CD4-positive, alpha-beta T cell treated with Interleukin-12 subunit alpha and Interleukin-12 subunit beta, for 1 hour (primary cell): ENCODE measurements around the gene IFT81.
A peak's percentile ranks its signal among the peaks of the same experiment; 100 is the strongest.
"Not testable (repeated sequence)": the region's sequence is repeated elsewhere in the genome, so short reads cannot be mapped to it uniquely, and the experiment has no call there.

ENCODE experiments used
- DNase-seq: peaks from one replicate; pipeline ENCODE4 v3.0.0-alpha.2; 2020

IFT81 gene

DNA sequence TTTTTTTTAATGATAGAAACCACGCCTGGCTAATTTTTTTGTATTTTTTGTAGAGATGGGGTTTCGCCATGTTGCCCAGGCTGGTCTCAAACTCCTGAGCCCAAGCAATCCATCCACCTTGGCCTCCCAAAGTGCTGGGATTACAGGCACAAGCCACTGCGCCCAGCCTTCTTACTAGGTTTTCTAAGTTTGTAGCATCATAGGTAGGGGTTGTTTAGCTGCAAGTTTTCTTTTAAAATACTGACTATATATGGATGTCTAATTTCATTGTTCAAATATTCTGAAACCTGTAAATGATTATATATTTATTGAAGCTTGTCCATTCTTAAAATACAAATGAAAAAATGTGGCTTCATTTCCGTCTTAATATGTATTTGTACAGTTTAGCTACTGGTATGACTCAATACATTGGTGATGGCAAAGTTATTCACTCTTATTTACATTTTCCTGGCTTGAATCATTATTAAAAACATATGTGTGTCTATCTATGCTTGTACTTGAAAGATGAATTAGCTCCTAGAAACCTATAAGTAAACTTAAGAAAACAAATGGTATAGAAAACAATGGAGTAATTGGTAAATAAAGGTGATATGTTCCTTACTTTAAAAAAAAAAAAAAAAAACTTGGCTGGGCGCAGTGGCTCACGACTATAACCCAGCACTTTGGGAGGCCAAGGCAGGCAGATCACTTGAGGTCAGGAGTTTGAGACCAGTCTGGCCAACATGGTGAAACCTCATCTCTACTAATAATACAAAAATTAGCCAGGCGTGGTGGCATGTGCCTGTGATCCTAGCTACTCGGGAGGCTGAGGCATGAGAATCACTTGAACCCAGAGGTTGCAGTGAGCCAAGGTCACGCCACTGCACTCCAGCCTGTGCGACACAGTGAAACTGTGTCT lies 87.7 kb downstream of the IFT81 start:
- not testable (repeated sequence) for DNase-seq

DNA sequence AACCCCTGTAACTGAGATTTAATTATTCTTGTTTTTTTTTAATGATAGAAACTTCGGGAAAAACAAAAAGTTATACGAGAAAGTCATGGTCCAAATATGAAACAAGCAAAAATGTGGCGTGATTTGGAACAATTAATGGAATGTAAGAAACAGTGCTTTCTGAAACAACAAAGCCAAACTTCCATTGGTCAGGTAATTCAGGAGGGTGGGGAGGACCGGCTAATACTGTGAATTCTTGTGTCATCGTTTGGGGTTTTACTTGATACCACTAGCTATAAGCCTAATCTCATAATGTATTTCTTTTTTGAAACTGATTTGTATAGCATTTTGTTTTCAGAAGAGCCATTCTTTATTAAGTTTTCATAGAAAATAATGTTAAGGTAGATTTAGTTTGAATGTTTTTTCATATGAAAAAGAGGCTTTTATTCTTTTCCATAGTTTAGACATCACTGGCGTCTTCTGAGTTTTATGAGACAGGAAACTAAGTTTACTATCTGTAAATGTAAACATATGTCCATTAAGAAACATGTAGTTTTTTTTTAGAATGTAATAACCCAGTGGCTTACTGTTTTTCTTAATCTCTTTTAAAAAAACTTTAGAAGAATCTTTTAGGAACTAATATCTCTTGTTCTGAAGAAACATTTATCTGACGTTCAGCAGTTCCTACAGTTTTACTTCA lies 94.0 kb downstream of the IFT81 start:
- DNase-seq = no peak

DNA sequence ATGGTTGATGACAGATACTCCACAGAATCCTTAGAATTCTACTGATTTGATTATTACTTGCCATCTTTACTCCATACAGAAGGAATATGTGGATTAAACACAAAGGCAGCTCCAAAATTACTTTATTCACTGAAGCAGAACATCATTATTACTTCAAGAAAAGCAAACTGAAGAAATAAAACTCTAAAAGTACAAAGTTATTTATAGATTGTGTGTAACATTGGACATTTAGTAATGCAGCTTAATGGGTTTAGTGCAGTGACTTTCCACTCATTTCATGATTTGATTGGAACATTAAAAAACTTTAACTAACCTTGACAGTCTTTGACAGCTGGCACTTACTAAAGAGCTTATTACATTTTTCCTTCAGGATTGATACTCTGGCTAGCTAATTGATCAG lies 97.9 kb downstream of the IFT81 start:
- DNase-seq = no peak

GRCh38 chr12:110222433-110222832 lies 98.3 kb downstream of the IFT81 start:
- DNase-seq = no peak

GRCh38 chr12:110223777-110224378 lies 99.7 kb downstream of the IFT81 start:
- DNase-seq = no peak

DNA sequence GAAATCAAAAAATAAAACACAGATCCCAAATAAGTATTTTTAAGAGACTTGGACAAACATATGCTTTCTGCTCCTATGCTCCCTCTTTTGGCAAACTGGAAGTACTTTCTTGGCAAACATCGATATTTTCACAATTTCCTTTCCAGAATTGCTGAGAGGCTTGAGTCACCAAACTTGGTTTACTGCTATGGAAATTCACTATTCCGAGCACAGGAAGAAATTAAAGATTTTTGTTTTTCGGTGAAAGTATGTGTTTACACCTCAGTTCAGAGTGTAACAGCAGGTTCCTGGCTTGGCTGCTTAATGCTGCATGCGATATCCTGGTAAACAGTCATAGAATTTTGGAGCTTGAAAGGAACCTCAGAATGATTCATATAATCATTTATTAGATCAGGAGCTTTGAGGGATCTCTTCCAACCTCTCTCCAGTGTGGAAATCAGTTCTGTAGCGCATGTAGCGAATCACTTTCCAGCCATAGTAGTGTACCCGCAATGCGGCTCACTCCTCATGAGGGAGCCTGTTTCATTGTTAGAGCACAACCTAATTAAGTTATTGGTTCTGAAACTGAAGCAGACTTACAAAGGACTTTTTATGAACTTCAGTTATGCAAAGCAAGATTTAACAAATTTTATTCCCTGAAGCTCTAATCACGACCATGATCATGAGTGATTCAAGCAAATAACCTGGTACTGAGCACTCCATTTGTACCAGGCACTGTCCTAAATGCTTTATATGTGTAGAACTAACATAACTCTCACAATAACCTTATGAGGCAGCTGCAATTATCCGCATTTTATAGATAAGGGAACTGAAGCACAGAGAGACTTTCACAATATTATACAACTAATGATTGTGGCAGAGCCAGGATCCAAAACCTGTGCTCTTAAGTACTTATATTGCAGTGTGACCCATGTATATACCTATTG lies 100.5 kb downstream of the IFT81 start:
- DNase-seq = no peak

DNA sequence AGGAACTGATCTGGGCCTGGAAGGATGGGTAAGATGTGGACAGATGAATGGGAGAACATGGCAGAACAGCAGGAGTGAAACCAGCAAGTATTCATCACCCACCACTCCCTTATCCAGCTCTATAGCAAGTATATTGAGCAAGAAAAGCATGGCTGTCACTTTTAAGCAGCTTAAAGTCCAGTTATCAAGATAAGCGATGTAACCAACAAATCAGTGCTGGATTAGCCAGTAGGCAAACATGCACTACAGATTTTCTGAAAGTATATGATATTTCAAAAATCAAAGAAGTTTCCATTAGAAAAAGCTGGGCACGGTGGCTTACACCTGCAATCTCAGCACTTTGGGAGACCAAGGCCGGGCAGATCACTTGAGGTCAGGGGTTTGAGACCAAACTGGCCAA lies 103.0 kb downstream of the IFT81 start:
- no peak for DNase-seq

DNA sequence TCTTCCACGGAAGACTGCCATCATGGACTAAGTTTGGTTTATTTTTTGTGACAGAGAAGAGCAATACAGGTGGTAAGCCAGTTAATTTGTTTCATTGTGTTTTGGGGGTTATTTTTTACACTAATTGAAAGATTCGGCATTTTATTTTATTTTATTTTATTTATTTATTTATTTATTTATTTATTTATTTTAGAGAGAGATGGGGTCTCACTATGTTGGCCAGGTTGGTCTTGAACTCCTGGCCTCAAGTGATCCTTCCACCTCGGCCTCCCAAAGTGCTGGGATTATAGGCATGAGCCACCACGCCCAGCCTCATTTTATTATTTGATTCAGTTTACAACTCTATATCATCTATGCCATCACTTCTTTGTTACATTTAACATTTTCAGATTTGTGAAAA lies 104.2 kb downstream of the IFT81 start:
- not testable (repeated sequence) for DNase-seq

DNA sequence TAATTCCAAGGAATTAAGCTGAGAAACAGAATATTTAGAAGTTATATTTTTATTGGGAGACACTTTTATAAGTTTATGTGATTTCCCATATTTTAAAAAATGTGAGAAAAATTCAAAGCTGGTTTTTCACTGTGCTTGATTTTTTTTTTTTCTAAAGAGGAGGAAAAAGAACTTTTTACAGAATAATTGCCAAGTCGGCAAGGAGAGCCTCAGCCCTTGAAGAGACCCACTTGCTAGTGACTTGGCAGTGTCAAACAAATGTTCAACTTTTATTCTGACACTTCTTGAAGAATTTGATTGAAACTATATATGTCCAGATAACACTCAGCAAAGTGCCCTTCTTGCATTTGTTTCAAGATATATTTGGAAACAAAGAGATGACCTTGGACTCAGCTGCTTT lies 104.6 kb downstream of the IFT81 start:
- no peak for DNase-seq

- no peak for DNase-seq
These were observed 105.3 kb downstream of the IFT81 start for GRCh38 chr12:110229409-110229808.

GRCh38 chr12:110230655-110231054 lies 106.5 kb downstream of the IFT81 start:
- DNase-seq = no peak

GRCh38 chr12:110233212-110233903 lies 109.2 kb downstream of the IFT81 start:
- no peak for DNase-seq

- no peak for DNase-seq
These were observed 110.2 kb downstream of the IFT81 start for GRCh38 chr12:110234331-110234751.

DNA sequence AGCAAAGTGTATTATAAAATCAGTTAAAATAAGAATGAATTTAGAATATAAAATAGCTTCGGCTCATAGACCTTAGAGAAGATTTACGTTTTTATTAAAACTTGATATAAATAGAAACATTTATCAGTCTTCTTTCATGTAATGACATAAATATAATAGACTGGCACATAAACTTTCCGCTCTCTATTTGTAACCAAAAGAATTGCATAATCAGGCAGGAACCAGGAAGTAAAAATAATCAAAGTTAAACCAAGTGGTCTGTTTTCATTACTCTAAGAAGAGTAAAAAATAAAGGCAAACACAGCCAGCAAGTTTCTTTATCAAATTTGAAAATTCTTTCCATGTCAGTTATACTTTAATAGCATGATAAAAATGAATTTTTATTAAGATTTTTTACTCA lies 110.6 kb downstream of the IFT81 start:
- no peak for DNase-seq

GRCh38 chr12:110235383-110235782 lies 111.2 kb downstream of the IFT81 start:
- DNase-seq = no peak

GRCh38 chr12:110243227-110243626 lies 119.1 kb downstream of the IFT81 start:
- no peak for DNase-seq

DNA sequence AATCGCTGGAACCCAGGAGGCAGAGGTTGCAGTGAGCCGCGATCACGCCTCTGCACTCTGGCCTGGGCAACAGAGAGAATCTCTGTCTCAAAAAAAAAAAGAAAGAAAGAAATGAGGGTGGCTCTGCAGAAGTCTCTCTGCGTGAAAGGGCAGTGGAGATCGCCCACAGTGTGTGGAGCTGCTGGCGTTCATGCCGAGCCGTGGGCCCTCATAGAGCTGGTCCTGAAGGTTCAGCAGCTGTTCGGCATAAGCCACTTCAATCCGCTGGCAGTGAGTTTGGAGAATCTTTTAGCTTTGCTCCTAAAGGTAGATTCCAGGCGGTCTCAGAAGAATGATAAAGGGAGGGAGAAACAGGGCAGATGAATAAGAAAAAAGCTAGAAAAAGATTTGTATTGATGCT lies 120.2 kb downstream of the IFT81 start:
- DNase-seq = no peak

GRCh38 chr12:110244829-110245228 lies 120.7 kb downstream of the IFT81 start:
- DNase-seq = no peak

DNA sequence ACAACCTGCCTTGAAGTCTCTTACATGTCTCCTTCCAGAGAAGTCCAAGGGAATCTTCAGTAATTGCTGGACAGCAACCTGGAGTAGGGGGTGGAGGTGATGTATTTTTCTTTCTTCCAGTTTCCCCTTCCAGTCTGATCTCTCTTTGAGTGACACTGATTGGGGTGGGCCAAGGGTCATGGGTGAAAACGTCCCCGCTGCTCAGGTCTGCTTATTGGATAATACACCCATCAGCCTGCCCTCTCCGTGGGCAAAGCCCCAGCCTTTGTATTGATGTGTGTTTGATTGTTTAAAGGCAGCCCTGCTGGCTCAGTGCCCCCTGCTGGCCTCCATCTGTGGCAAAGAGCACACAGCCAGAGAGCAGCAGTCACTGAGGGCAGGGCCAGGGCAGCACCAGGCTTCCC lies 121.2 kb downstream of the IFT81 start:
- peak; percentile 58 for DNase-seq

DNA sequence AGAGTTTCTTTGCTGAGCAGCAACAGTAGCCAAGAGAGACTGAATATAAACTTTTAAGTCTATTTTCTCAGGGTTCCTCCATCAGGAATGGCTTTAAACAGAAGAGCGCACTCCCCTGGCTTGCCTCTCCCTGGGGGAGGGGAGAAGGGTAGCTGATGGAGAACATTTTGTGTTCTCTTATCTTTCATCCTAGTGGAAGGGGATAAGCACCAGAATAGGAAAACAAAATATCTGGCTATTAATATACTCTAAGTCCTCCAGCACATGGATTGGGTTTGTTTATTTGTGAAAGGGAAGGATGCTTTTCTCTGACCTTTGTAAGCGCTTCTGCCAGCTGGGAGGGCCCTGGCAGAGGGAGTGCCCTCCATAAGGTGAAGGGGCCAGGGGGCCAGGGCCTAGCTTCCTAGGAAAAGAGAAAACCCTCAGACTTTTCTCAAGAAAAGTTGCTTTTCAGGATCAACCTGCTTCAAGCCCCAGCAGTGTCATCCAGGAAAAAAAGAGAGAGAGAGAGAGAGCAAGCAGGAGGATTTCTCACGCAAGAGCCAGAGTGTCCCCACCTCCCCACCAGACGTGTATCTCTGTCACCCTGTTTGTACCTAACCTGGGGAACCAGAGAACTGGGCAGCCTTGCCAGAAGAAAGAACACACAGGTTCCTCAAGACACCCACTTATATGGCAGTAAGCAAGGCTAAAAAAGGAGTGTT lies 122.6 kb downstream of the IFT81 start:
- DNase-seq = no peak

DNA sequence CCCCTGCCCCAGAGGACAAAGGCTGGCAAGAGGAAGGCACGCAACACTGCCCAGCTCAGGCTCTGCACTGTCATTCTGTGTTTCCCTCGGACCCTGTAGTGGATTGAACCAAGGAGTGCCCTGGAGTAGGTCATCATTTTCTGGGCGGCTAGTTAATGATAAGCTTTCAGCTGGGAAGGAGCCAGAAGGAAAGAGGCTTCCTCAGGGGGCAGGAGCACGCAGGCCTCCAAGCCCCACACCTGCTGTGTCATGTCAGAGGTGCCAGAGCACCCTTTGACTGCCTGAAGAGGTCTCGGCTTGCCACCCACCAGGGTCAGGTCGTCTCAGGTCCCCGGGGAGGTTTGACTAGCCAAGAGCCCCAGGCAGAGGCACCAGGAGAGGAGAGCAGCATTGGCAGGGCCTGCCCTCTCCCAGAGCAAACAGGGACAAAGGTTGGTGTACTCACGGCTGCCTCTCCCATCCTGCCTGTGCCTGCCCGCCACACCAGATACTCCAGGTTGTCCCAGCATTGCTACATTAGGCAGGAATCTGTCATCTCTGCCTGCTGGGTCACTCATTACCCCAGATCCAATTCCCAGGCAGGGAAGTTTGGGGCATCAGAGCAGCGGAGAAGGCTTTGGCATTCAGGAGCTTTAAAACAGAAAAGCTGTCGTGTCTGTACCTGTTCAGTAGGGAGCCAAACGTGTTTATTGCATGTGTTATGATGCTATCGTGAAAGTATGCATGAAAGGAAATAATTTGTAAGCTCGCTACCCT lies 123.4 kb downstream of the IFT81 start:
- DNase-seq = no peak
